HPDE6-E6E7 (cell line): ENCODE measurements around the gene INPP4B.

Experiments used
- DNase-seq: peaks from one replicate; pipeline ENCODE4 v3.0.0; 2011; ENCODE audit warnings: missing footprints; ENCODE audit errors: extremely low spot score

Gene INPP4B

DNA sequence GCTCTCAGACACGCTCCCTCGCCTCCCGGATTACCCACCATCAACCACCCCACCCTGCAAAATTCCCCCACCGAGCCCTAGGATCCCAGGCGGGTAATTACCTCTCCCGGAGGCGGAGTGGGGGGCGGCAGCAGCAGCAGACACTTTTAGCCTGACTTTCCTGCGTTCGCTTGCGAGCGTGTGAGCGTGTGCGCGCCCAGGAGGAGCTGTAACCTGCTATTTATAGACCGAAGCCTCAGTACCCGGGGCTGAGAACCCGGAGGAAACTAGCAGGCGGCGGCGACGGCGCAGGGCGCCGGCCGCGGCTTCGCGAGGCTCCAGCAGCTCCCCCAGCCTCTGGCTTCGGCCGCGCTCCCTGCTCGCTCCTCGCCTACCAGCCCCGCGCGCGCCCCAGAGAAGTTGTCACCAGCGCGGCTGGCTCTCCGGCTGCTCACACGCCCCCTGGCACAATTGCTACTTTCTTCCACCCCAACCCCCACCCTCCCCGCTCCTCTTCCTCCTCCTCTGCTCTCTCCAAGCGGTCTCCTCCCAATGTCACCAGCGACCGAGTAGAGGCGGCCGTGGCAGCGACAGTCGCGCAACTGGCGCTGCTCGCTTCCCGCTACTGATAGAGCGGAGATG, at the start of gene INPP4B:
TSS of gene INPP4B (minus strand) at position 194 of the 621 bp plus-strand sequence.
- peak; percentile 20 for DNase-seq

DNA sequence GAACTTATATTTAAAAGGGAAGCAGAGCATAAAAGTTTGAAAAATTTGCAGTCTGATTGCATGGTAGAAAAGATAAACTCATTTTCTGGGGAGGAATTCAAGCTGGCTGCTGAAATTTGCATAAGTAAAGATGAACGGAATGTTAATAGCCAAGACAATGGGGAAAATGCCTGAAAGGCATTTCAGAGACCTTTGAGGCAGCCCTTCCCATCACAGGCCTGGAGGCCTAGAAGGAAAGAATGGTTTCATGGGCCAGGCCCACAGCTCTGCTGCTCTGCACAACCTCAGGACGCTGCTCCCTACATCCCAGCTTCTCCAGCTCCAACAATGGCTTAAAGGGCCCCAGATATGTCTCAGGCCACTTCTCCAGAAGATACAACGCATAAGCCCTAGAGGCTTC, 46.9 kb upstream of the INPP4B start:
- no peak for DNase-seq

DNA sequence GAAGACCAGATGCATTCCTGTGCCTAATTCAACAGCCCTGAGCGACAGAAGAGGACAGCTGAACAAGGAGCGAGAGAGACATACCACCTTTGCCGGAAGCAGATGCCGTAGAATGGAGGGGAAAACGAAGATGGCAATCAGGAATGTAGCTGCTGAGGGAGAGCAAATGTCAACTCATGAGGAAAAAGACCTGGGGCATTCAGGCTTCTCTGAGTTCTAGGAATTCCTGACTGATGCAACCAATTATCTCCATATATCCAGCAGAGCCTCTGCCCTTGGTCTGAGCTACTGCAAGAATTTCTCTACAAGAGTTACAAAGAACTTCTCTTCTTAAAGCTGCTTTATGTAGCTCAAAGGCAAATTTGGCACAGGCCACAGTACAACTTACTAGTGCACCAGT, 40.5 kb upstream of the INPP4B start:
- no peak for DNase-seq

DNA sequence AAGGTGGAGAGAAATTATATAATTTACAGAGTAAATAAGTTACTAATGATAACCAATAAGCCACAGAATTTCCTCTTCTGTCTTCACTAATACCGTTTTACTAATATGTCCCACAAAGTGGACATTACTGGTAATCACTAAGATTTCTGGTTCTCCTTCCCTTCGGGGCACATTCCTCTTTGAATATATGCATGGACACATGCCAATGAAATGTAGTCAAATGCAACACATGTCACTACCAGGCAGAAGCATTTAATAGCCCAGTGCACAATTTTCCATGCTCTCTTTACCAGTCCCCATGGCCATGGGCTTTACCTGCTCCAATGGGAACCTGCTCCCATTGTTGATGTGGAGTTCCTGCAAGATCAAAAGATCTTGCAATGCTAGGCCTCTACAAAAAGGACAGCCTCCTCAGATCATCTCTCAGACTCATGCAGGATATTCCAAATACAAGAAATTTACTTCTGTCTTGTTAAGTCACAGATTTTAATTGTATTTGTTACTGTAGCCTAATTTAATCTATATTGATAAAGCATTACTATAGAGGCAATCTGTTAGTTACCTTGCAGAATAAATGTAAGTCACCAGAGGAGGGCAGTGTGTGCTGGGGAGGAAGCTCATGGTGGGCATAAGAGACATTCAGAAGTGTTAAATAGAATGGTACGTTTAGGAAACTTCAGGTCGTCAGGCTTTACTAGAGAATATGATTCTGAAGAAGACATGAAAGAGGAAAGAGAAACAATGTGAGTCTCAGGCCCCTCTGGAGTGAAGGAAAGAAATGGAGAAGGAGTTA, 37.1 kb upstream of the INPP4B start:
- DNase-seq: no peak

DNA sequence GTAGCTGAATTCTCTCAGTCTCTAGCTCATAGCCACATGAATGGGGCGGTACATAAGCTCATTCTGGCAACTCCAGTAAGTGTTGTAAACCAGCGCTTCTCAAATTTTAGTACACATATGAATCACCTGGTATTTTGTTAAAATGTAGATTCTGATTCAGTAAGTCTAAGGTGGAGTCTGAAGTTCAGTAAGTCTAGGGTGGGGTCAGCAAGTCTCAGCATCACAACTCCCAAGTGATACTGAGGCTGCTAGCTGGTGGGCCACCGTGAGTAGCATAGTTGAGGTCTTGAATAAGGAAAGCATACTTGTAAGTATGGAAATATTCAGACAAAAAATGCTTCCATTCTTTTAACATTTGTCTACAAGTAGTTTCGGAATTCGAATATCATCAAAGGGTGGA, 36.1 kb upstream of the INPP4B start:
- no peak for DNase-seq

DNA sequence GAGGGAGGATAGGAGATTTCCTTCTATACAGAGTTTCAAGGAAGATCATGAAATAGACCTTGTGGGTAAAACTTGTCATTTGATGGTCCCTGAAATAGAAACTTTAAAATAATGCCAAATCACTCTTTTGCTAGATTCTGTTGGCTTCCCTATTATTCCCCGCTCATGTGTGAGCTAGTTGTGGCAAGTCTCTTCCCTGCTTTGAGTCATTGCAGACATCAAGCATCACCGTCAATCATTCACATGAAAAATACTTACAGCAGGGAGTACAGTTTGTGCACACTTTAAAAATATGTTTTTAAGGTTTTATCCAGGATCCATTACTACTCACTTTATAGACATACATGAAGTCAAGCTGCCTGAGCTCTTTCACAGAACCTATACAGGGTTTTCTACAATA, 35.2 kb upstream of the INPP4B start:
- DNase-seq: peak; percentile 26

DNA sequence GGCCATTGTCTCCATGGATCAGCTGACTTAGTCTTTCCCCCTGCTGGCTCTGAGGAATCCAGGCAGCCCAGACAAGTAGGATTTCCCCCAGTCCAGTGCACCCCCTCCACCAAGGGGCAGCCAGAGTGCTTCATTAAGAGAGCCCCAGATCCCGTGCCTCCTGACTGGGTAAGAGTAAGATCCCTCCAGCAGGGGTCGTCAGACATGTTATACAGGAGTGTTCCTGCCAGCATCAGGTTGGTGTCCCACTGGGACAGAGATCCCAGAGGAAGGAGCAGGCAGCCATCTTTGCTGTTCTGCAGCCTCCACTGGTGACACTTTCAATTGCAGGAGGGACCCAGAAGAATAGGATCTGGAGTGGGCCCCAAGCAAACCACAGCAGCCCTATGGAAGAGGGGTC, 29.0 kb upstream of the INPP4B start:
- no peak for DNase-seq

DNA sequence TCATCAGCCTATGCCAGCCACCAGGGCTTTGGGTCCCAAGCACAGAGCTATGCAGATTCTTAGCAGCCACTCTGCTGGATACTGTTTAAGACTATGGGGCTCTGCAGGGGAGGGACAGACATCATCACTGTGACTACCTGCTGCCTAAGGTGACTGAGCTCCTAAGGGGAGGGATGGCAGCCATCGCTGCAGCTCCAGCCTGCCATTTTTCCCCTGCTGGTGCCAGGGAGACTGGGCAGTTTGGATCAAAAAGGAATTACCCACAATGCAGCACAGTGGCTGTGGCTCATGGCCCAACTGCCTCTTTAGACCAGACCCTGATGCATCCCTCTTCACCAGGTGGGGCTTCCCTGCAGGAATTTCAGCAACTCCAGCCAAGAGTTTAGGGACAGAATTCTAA, 28.6 kb upstream of the INPP4B start:
- DNase-seq: no peak

DNA sequence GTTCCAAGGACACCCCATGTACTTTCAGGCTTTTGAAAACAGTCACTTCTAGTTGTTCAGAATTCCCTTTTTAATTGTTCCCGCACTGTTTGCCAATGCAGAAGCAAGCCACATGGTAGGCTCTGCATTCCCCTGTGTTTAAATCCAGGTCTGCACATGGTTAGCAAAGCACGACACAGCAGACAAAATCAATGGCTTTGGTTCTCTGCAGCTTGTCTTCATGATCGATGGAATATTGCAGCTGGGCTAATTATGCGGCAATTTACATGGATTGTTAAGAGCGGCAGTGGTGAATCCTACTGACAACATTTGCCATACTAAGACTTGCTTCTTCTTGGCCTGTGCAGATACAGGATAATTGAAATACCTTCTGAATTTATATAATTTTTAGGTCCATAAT, 20.6 kb upstream of the INPP4B start:
- no peak for DNase-seq

DNA sequence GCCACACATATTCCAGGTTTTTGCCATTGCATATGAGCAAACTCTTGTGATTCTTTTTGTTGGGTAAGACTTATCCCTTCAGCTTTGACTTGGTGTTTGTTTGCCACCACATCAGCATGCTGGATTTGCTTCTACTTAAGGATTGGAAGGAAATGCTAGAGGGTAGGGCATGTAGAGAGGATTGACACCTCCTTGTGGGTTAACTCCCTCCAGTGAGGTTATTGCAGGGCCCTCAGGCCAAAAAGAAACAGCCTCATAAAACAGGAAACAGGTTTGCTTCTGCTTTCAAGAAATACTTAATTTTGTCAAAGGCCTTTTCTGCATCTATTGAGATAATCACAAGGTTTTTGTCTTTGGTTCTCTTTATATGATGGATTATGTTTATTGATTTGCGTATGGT, 15.2 kb upstream of the INPP4B start:
- DNase-seq: no peak

DNA sequence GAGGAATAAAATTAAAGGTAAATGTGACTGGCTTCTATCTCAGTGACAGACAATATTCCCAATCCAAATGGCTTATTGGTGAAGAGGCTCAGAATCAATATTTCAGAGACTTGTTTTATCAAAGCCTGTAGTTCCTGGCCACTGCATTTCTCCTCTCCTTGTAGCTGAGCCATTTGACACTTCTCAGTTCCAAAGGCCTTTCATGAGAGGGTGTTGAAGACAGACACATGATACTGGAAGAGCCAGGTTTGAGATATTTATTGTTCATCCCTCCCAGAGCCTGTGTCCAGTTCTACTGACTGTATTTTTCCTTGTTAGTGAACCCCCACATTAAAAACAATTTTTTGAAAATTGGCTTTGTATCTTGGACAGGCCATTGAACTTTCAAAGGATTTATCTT, 12.9 kb upstream of the INPP4B start:
- DNase-seq: no peak

DNA sequence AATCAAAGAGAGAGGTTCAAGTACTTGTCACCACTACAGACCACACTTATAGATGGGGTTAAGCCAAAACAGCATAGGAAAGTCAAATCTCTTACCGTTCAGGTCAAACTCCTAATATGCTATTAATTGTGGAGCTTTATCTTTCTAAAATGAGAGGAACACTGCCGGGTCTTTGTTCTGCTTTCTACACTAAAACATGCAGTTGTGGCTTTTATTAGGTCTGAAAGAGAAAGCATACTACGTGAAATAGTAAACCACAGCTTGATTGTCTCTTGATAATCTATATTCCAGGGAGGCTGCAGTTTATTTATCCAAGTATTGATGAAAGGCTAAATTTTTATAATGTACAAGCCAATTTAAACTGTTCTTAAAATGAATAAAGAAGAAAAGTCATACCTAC, 12.3 kb upstream of the INPP4B start:
- DNase-seq: no peak

DNA sequence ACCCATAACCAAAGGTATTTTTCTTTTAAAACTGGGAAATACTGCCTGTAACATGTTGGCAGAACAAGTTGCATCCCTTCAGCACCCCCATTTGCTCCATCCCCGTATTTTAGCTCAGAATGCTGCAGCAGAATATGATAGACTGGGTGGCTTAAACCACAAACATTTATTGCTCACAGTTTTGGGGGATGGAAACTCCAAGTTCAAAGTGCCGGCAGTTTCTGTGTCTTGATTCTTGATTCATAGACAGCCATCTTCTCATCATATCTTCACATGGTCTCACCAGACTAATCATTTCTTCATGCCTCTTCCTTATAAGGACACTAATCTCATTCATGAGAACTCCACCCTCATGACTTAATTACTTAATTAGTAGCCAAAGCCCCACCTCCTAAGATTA, 10.5 kb upstream of the INPP4B start:
- DNase-seq: no peak

DNA sequence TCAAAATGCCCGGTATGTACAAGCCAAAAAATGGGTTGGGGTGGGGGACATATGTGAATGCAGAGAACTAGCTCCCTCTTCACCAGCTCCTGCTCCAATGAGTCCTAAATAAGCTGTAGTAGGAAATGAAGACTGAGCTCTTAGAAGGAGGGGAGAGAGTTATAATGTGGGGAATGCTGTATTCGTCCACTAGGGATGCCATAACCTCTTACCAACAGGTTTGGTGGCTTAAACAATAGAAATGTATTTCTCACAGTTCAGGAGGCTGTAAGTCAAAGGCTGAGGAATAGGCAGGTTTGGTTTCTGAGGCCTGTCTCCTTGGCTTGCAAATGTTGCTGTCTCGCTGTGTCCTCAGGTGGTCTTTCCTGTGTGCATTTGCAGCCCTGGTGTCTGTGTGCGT, 4.4 kb upstream of the INPP4B start:
- DNase-seq: no peak

DNA sequence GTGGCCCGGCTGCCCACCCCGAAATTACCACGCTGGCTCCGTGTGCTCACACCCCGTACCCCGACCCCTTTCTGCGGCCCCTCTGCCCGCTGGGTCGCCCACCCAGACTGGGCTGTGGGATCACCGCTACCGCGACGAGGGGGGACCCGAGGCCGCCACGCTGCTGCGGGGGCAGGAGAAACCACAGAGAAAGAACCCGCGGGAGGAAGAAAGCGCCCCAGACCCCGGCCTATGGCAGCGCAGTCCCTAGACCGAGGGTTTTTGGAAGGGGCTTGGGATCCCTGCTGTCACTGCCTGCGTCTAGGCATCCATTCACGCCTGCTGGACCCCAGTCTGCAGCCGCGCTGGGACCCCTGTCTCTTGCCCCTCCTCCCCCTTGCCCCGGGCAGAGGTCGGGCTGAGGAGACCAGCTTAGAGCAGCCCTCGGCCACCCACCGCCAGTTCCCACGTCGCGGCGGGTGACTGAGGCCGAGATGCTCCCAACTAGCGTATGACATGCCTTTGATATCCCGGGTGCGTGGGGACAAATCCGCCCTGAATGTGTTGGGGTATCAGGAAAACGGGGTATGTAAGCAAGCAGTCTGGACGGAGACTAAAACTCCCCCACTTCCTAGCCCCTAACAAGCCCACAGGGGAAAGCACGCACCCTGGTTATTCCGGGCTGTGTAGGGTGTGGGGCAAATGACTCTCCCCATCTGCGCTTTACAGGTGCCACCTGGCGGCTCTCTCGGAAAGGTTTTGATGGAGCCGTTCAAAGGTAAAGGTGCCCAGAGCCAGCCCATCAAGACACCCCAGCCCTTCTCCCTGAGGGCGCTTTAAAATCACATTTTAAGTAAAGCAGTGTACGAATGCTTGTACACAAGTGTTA, 862 bp upstream of the INPP4B start:
- peak; percentile 57 for DNase-seq

DNA sequence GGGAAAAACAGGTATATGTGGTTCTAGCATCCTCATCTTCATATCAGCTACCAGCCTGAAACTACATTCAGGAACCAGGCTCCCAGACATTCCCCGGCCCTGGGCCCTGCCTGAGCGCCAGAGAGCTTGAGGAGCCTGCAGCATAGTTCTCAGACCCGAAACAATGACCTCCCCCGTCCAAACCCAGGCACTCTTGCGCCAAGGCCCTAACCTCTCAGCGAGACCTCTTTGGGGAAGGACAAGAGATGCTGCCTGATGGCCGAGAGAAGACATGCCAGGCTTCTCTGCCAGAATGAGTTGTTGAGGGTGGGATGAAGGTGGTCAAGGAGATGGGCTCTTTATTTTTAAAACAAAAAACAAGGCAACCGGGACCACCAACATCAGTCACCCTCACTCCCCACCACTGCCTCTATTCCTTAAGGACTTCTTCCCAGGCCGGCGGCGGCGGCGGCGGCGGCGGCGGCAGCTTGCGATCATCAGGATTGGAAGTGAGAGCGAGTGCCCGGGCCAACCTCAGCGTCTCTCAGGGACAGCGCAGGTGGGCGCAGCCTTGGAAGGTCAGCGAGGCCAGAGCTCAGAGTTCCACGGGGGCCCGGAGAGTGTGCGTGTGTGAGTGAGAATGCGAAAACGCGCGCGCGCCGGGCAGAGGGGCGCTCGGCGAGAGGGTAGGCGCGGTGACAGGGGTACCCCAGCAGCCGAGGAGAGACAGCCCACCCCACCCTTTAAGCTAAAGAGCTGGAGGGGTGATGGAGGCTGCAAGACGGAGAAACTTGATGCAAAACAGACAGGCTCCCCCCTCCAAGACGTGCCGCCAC, 601 bp downstream of the INPP4B start:
- no peak for DNase-seq

DNA sequence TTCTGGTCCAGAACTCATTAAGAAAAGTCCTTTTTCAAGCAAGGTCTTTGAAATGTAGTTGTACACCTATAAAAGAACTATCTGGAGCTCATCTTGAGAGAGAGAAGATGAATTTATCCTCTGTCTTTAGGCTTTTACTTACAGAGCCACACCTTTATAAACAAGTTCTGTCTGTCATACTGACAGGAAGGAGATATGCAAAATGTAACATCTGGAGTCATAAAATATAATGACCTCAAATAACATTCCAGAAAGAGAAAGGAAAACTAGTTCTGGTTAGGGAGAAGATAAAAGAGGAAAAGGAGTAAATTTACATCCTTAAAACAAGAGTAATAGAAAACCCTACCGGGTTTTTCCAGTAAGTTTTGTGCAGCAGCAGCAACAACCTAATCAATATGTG, 1.3 kb downstream of the INPP4B start:
- DNase-seq: no peak

DNA sequence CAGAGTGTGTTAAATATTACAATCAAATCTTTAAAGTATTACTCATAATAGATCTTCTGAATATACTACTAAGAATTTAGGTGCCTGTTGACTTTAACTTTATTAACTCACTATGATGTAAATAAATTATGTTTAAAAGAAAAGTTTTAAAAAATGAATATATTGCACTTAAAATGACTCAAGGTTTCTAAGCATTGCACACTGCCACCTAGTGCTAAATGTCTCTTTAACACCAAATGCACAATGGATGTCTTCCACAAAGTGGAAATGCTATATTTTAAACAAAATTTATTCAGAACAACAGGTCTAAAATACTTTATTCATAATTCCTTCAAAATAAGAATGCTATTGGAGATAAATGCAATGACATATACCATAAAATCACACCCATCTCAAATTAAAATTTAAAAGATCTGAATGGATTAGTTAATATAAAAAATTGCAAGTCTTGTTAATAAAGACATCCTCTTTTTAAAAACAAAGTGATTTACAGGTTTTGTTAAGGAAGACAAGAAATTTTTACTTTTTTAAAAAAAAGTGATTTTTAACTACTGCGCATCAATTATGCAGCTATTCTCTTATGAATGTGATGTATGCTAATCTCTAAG, 5.5 kb downstream of the INPP4B start:
- no peak for DNase-seq

DNA sequence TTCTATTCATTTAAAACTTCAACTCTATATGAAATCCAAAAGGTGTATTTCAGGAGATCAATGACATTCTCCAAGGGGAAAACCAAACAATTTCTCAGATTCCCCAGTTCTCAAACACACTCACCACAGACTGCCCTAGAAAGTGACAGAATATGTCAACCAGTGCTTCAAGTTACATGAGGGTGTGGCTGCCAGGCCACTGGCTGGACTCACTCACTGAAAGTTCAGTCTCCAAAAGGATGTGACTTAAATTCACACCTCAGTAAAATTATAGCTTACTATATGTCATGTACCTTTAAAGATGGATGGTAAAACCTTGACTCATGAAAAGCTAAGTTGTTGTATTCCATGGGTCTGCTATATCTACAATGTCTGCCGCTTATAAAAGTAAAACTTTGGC, 7.3 kb downstream of the INPP4B start:
- DNase-seq: no peak

DNA sequence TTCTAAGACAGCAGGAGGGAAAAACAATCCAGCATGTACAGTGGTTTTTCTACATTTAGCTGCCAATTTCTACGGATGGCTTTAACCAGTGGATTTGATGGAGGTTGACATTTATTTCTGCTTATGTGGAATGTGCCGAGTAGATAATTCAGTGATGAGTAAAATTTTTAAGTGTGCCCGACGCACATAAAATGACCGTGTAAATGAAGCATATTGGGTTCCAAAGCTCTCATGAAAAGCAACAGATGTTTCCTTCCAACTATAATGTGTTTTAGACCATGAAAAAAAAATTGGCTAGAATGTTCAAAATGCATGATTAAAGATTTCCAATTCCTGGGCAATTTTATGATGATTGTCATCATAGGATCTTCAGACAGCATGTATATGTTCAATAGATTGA, 14.1 kb downstream of the INPP4B start:
- no peak for DNase-seq

DNA sequence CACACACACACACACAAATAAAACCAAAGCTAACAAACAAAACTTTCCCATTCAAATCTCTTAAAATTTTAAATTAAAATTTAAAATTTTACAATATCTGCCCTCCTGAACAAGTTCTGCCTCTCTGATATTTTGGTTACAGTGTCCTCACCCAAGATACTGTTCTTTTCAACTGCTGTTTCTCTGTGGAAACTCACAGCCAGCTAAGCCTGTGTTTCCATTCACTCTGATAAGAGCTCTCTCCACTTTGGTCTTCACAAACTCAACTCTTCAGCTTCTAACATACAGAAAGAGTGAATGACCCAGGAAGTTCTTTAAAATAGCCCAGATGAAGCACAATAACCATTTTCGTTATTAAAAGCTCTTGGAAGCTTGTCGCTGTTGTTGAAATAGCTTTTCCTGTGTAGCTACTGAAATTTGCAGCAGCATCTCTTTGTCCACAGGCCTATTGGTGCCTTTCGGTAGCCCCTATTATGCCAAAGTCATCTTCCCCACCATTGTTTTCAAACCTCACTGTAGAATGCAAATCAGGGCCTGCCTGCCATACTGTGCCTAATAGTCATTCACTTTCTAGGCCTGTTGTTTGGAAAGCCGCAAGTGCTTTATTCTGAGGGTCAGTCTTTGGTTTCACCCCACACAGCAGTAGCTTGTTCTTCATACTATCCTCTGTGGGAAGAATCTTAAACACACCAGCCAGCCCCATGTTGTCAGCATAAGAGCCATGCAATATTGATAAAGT, 19.4 kb downstream of the INPP4B start:
- no peak for DNase-seq
